Heart left ventricle (tissue), 16 donors: ENCODE results near the gene MRM2. TPM values are rescaled to one million over a fixed set of nuclear protein-coding genes. Genes with fewer than 3 reads are reported as not detected.
A peak's percentile ranks its signal among the peaks of the same experiment; 100 is the strongest.

Source experiments
- ATAC-seq, 4 donors: fragments of 200-7000 bp; cut with Tn5 transposase; one replicate each; pipeline ENCODE4 v1.9.1; 2020 to 2022; ENCODE audit warnings: moderate library complexity in 4 of 4, mild to moderate bottlenecking in 3 of 4, moderate number of reproducible peaks in 1 of 4
- DNase-seq, 5 donors: peaks; one replicate each; pipeline ENCODE4 v3.0.0-alpha.2; 2020
- H3K27ac ChIP-seq, 12 donors: fragments of 200-600 bp; sonication (generic) in 4 of 12; one replicate each; pipeline versions ENCODE4 v1.5.0 to v1.8.0; 2016 to 2022; ENCODE audit warnings: mild to moderate bottlenecking in 2 of 12
- H3K27me3 ChIP-seq, 9 donors: fragments of 200-600 bp; sonication (generic) in 2 of 9; one replicate each; pipeline versions ENCODE4 v1.5.1 to v1.8.0; 2016 to 2022; ENCODE audit warnings: mild to moderate bottlenecking in 3 of 9
- H3K36me3 ChIP-seq, 9 donors: fragments of 200-600 bp; sonication (generic) in 2 of 9; one replicate each; pipeline versions ENCODE4 v1.5.0 to v1.8.0; 2018 to 2022; ENCODE audit warnings: mild to moderate bottlenecking in 2 of 9
- H3K4me1 ChIP-seq, 12 donors: fragments of 200-600 bp; sonication (generic) in 4 of 12; one replicate each; pipeline versions ENCODE4 v1.5.0 to v1.8.0; 2016 to 2022; ENCODE audit warnings: mild to moderate bottlenecking in 3 of 12
- H3K4me3 ChIP-seq, 12 donors: fragments of 200-600 bp; sonication (generic) in 4 of 12; one replicate each; pipeline versions ENCODE4 v1.5.0 to v1.8.0; 2017 to 2022; ENCODE audit warnings: mild to moderate bottlenecking in 9 of 12, moderate library complexity in 4 of 12
- H3K9me3 ChIP-seq, 12 donors: fragments of 200-600 bp; sonication (generic) in 4 of 12; one replicate each; pipeline versions ENCODE4 v1.5.0 to v1.8.0; 2016 to 2022; ENCODE audit warnings: mild to moderate bottlenecking in 1 of 12
- POLR2A ChIP-seq, 2 donors: fragments of 450-650 bp; IDR thresholded peaks; one replicate each; pipeline ENCODE4 v1.6.1; 2017; ENCODE audit warnings: antibody characterized with exemption in 2 of 2, mild to moderate bottlenecking in 2 of 2, moderate library complexity in 2 of 2
- WGBS, 4 donors: extraction: QIAGEN DNeasy Blood & Tissue Kit in 2 of 4; methylation state at CpG; one replicate each; pipeline versions ENCODE4 v1.1.5 to v1.1.7; 2013 to 2018; 5-methylcytosine and 5-hydroxymethylcytosine counted together
- intact Hi-C, 10 donors: fragments of 100-400 bp; cut with DNase I; formaldehyde crosslinking; loops; one replicate each; pipeline versions ENCODE4 v1.11.1 to v1.14.2; 2022
- polyA plus RNA-seq, 2 donors: library from polyadenylated mRNA; stranded (reverse); fragments of 200-250 nt; gene quantifications; one replicate each; pipeline ENCODE4 v1.2.3, GENCODE V29; 2013
- total RNA-seq, 9 donors: library from RNA; depleted of rRNA in 2 of 9; stranded (reverse); fragments of >200 nt in 2 of 9; fragmentation: NEBNext Ultra II Directional in 3 of 9; extraction: Animal tissue kit (Norgen Biotek cat#: 25700) in 3 of 9; gene quantifications; one replicate each; pipeline versions ENCODE4 v1.1.0 to v1.2.4, GENCODE V29; 2016 to 2023
- TF ChIP-seq, protein P1 (sequence below), 12 donors: fragments of 200-600 bp; sonication (generic) in 4 of 12; IDR thresholded peaks; one replicate each; pipeline versions ENCODE4 v1.5.0 to v1.8.0; 2018 to 2022; ENCODE audit warnings: antibody characterized with exemption in 12 of 12, mild to moderate bottlenecking in 5 of 12
- donor health status: ischemic (EF 13 %, LVEDD 7.1; RV severe dilation, severe dysfunction).
- donor health status: healthy with polysubstance abuse.
- donor health status: DM: no; HTN: yes; CAD: no.
- donor health status: DM: no; HTN: no; CAD: no.
- donor health status: ischemic (EF 25% LVEDD 6.9; RV normal size, moderate dysfunction).
- donor health status: ischemic (EF 25% LVEDD 5.7; RV mildly dilated, moderate dysfunction).
- donor health status: healthy.
- donor health status: DM: yes; HTN: yes; CAD: no.
- donor health status: ischemic (EF 35%, LVEDD 5.7; RV mildly dilated, moderate dysfunction).
- donor health status: nonischemic (EF 11% LVEDD 7.7; RV severe dilation, severe dysfunction).
- donor health status: DM: yes; HTN: yes; CAD: no.
- donor health status: PGD.
- donor health status: ischemic (EF 29% LVEDD 5.4; RV normal size, mild dysfunction).
- donor health status: nonischemic (EF 23%, LVEDD 6.1; RV moderate dilation, normal function).

MRM2 gene
- total and polyA plus RNA-seq, 11 donors: 14.2 to 31.5 (median 20.3) TPM

DNA sequence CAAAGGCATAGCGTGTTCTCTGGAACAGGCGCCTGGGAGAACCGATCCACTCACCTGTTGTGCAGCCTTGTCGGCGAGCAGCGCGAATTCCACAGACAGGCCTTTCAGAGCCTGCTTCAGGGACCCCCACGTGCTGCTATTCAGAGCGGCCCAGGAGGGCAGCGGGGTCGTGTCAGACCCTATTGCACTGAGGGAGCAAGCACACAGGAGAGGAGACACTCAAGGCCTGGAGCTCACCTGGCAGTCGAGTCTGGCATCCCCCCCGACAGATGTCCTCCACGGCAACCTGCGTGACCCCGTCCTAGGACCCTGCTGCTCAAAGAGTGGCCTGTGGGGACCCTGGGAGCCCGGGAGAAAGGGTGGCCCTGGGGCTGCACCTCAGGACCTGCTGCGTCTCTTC lies 21.2 kb upstream of the MRM2 start:
- Histone ChIP-seq H3K4me3 (no peak overlapping the region), H3K27ac (no peak overlapping the region), H3K27me3 (no peaks in the 10 kb centered on the region), H3K4me1 (peaks cover 0 to 4% (median 0%) of the 10 kb centered on the region in 12 donors), H3K36me3 (peaks cover 0 to 42% (median 14%) of the 10 kb centered on the region in 9 donors), H3K9me3 (no peaks in the 10 kb centered on the region)
- WGBS, 4 donors: 91 to 96% (median 93%) methylated on average over 10 to 18 of the region's 18 CpGs
- intact Hi-C loops: no loop called here
- no peak for ATAC-seq
- no peak for TF ChIP-seq POLR2A (IDR thresholded peaks at IDR 0.05)
- TF ChIP-seq, protein P1, sequence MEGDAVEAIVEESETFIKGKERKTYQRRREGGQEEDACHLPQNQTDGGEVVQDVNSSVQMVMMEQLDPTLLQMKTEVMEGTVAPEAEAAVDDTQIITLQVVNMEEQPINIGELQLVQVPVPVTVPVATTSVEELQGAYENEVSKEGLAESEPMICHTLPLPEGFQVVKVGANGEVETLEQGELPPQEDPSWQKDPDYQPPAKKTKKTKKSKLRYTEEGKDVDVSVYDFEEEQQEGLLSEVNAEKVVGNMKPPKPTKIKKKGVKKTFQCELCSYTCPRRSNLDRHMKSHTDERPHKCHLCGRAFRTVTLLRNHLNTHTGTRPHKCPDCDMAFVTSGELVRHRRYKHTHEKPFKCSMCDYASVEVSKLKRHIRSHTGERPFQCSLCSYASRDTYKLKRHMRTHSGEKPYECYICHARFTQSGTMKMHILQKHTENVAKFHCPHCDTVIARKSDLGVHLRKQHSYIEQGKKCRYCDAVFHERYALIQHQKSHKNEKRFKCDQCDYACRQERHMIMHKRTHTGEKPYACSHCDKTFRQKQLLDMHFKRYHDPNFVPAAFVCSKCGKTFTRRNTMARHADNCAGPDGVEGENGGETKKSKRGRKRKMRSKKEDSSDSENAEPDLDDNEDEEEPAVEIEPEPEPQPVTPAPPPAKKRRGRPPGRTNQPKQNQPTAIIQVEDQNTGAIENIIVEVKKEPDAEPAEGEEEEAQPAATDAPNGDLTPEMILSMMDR (IDR thresholded peaks at IDR 0.05): no peak
- DNase-seq: no peak

DNA sequence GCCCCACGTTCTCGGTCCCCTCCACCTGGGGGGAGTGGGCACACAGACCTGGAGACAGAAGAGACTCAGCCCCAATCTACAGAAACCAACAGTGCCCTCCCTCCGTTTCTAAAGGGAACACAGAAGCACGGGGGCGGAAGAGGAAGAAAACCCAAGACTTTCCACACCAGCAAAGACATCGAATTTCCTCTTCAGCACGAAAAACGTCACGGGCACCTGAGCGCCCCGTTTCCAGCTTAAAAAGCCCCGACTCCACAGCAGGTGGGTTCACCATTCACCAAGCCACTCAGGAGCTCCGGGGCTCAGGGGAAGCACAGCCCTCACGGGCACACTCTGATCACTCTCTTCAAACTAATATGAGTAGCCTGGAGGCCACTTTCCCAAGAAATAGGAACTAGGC lies 19.6 kb upstream of the MRM2 start:
- 88 to 95% (median 90%) methylated on average over 14 of the region's 14 CpGs for WGBS, 4 donors
- H3K27me3 ChIP-seq: no peaks in the 10 kb centered on the region
- H3K4me3 ChIP-seq: peak overlapping the region in 1 of 12 donors; percentile 21
- peak in 2 of 4 donors; percentile 23 to 25 for ATAC-seq
- peaks cover 0 to 4% (median 0%) of the 10 kb centered on the region in 12 donors for H3K4me1 ChIP-seq
- TF ChIP-seq, protein P1 (IDR thresholded peaks at IDR 0.05): no peak
- no peak for TF ChIP-seq POLR2A (IDR thresholded peaks at IDR 0.05)
- H3K9me3 ChIP-seq: no peaks in the 10 kb centered on the region
- intact Hi-C loops: no loop called here
- H3K36me3 ChIP-seq: peaks cover 0 to 53% (median 25%) of the 10 kb centered on the region in 9 donors
- no peak for DNase-seq
- peak overlapping the region in 4 of 12 donors; percentile 30 to 78 (median 35) for H3K27ac ChIP-seq

DNA sequence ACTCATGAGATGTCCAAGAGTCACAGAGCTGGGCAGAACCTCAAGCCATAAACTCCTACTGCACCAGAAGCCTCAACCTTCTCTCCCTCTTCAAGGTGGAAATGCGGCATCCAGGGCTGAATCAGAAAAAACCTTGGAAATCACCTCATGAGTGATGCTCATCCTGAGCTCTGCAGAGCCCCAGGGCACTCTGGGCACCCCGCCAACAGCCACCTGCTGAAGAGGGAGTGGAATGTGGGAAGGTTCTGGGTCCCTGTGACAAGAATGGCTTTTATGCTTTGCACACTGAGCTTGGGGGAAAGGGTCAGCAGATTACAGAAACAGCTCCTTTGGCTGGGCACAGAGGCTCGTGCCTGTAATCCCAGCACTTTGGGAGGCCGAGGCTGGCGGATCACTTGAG lies 18.8 kb upstream of the MRM2 start:
- intact Hi-C loops: no loop called here
- DNase-seq (peak in 1 of 5 donors; percentile 28), ATAC-seq (no peak)
- Histone ChIP-seq H3K9me3 (no peaks in the 10 kb centered on the region), H3K27ac (no peak overlapping the region), H3K4me1 (peaks cover 0 to 4% (median 0%) of the 10 kb centered on the region in 12 donors), H3K27me3 (no peaks in the 10 kb centered on the region), H3K36me3 (peaks cover 0 to 58% (median 32%) of the 10 kb centered on the region in 9 donors), H3K4me3 (no peak overlapping the region)
- TF ChIP-seq, protein P1 (IDR thresholded peaks at IDR 0.05): no peak
- TF ChIP-seq POLR2A (IDR thresholded peaks at IDR 0.05): no peak
- WGBS, 4 donors: 71 to 86% (median 81%) methylated on average over 3 to 5 of the region's 5 CpGs

DNA sequence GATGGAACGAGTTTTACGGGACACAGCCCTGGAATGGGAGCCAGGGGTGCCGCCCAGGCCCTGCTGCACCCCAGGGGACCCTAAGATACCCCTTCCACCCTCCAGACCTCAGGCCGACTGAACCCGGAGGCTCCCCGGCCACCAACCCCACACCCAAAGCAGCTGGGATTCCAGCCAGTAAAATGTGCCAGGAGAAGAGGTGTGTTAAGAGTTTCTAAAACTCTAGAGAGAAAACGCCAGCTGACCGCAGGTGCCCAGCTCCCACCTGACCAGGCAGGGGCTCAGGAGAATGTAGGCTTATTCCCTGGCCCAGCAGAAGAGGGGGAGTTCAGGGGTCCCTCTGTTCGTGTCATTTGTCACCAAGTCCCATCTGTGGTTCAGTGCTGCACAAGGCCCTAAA lies 17.5 kb upstream of the MRM2 start:
- Histone ChIP-seq H3K27me3 (no peaks in the 10 kb centered on the region), H3K36me3 (peaks cover 0 to 64% (median 34%) of the 10 kb centered on the region in 9 donors), H3K9me3 (no peaks in the 10 kb centered on the region), H3K27ac (no peak overlapping the region), H3K4me3 (no peak overlapping the region), H3K4me1 (peaks cover 0 to 4% (median 0%) of the 10 kb centered on the region in 12 donors)
- 85 to 96% (median 91%) methylated on average over 9 of the region's 9 CpGs for WGBS, 4 donors
- DNase-seq (no peak), ATAC-seq (no peak)
- TF ChIP-seq POLR2A (IDR thresholded peaks at IDR 0.05): no peak
- TF ChIP-seq, protein P1 (IDR thresholded peaks at IDR 0.05): no peak
- intact Hi-C loops: no loop called here
